NCI-H748 (cell line): ENCODE results near the gene PTX4.

ENCODE experiments used
- DNase-seq: peaks from one replicate; lab custom pipeline; 2025; ENCODE audit not compliant: unreplicated experiment; lab: John Stamatoyannopoulos, UW

Gene PTX4, protein sequence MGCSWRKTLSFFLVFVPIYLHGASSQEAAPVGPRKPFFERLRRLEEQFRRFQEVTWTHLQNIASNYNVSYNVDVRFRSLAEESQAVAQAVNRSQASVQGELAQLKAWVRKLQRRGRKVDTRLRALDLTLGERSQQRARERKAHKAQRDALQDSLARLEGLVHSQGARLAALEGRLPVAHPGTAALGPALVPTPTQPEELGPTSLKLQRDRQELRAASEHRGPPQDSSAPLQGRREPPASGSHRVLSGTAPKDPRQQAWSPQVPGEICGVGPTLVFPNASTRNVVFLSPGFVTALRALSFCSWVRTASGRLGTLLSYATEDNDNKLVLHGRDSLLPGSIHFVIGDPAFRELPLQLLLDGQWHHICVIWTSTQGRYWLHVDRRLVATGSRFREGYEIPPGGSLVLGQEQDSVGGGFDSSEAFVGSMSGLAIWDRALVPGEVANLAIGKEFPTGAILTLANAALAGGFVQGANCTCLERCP

DNA sequence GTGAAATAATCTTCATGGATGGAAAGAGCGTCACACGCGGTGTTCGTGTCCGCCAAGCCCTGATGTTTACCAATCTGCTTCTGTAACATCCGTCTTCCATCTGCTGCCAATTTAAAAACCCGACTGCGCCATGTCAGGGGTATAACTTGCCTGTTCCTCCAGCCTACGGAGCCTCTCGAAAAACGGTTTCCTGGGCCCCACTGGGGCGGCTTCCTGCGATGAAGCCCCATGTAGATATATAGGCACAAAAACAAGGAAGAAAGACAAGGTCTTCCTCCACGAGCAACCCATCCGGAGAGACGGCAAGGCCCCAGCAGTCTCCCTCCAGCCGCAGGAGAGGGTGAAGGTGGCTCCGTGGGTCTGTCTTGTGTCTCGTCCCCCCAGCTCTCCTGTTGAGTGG, at the start of gene PTX4:
TSS of gene PTX4 (minus strand) at position 326 of the 400 bp plus-strand sequence. CDS start at position 291, 35 bp downstream.
- DNase-seq: no peak

DNA sequence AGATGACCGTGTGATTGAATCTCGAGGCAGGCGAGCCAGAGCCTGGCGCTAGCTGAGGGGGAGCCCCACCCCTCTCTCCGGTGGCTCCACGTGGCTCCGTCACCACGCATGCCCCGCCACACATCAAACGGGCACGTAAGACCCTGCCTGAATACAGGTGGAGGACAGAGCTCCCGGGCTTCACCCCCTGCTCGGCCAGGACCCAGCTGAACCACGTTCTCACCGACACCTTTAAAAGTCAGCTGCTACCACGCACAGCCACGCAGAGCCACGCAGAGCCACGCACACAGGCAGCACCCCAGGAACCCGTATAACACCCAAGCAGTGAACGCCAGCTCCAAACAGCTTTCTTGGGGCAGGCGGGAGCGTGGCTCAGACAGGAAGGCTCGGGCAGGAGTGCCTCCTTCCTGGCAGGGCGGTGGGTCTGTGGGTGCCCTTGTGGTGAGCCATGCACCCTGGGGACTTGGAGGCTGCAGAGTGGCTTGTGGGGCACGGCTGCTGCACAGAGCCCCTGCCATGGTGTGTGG, 49.1 kb upstream of the PTX4 start:
- no peak for DNase-seq

DNA sequence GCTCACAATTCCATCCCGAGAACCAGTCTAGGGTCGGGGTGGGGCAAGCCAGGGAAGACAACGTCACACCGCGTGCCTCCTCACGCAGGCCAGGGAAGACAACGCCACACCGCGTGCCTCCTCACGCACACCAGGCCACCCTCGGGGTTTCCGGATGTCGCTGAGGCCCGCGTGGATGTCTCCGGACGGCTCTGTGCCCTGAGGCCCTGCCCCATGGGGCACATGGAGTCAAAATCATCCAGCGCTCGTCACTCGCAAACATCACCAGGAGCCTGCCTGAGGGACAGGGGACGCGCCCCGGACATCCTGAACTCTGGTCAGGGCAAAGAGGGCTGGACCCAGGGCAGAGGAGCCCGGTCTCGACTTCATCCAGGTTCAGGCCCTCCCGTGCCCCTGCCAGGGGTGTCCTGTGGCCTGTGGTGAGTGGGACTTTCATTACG, 48.4 kb upstream of the PTX4 start:
- no peak for DNase-seq

DNA sequence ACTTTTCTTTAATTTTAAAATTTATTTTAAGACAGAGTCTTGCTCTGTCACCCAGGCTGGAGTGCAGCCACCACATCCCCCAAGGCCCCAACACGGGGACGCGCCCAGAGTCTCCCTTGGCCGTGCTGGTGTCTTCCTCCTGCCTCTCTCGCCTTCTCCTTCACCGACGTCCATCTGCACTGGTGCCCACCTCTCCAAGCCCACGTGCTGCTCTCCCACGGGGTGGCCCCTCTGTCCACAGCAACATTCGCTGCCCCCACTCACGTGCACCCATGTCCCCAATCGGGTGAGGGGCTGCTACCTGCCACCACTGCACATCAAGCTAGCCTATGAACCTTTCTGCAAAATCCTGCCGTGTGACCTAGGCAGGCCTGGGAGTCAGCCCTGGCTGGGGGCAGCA, 47.9 kb upstream of the PTX4 start:
- no peak for DNase-seq

DNA sequence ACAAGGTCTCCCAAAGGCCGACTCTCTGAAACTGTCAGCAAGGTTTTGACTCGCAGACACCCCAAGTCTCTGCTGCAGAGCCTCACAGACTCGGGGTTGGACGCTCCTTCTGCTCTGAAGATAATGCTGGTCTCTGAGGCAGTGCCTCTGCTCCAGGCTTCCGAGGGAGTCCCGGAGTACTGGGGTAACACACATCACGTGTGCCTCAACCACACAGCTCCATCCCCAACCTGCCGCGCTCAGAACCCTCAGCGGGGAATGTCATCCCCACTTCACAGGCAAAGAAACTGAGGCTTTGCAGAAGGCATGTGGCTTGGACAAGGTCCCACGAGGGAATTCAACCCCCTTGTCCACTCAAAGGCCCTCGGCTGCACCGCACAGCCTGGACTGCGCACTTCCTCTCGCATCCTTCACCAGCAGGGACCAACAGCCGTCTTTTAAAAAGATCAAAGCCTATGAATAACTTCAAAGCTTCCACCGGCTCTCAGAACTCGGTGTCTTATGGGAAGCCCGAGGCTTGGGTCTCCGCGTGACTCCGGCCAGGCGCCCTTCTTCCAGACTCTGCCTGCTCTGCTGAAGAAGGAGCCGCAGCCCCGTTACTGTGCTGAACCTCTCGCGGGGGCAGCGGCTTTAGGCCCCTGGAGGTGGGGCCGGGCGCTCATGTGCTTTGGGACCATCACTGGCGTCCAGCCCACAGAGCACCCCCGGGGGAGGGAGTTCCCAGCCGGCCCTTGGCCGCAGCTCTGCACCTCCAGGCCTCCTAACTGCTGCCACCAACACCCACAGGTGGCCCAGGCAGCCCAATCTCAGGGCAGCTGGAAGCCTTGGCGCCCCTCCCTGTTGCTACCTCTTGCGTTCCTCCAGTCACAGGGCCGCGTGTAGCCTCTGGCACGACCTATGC, 46.9 kb upstream of the PTX4 start:
- no peak for DNase-seq

DNA sequence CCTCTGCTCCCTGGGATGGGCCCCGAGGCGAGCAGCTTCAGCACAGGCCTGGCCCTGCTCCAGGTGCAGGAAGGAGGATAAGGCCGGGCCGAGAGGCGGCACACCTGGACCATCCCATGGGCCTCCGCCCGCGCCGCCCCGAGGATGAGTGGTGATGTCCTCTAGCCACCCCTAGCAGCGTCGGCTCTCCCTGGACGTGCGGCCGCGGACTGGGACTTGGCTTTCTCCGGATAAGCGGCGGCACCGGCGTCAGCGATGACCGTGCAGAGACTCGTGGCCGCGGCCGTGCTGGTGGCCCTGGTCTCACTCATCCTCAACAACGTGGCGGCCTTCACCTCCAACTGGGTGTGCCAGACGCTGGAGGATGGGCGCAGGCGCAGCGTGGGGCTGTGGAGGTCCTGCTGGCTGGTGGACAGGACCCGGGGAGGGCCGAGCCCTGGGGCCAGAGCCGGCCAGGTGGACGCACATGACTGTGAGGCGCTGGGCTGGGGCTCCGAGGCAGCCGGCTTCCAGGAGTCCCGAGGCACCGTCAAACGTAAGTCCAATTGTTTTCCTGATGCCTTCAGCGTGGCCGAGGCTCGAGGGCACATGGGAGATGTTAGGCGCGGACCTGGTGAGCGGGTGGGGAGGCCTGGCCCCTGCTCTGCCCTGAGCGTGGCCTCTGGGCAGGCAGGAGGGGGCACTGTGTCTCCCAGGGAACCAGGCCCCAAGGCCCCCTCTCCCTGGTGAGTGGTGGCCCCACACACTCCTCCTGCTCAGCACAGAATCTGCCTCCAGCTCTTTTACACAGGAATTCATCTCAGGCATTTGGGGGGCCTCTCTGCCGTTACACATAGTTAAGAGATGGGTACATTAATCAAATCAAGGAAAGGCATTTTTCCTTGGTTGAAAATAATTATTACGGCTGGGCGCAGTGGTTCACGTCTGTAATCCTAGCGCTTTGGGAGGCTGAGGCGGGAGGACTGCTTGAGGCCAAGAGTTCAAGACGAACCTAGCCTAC, 45.6 kb upstream of the PTX4 start:
- no peak for DNase-seq

DNA sequence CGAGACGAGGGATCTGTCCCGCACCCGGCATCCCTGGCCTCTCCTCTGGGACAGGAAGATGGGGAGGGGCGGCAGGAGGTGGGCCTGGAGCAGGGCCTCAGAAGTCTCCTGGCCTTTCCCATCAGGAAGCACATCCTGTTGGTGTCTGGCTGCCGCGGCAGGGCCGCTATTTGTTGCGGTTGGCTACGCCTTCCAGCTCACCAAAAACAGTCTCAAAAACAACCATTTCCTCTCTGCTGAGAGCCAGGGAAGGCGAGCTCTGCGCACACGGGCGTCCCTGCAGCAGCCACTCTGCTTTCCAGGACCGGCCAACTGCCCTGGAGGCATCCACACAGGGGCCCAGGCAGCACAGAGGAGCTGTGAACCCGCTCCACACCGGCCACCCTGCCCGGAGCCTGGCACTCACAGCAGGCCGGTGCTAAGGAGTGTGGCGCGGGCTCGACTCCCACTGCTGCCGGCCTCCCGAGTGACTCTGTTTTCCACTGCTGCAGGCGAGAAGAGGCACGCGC, 44.8 kb upstream of the PTX4 start, which contains the start of gene TMEM204:
TSS of gene TMEM204 (plus strand) at position 224 of the 509 bp plus-strand sequence. CDS start 610 bp downstream, outside the sequence.
- DNase-seq: no peak

DNA sequence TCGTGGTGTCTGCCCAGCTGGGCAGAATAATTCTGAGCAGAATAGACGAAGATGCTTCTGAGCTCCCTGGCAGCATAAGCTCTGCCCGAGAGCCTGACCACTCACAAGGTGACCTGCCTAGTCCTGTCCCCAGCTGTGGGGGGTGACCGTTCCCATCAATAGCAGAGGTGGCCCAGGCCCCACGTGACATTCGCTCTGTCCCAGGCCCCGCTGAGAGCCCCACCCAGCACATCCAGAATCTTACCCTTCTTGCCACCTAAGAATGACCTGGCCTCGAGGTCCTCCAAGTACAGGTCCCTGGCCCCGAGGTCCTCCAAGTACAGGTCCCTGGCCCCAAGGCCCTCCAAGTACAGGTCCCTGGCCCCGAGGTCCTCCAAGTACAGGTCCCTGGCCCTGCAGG, 44.0 kb upstream of the PTX4 start:
- no peak for DNase-seq

DNA sequence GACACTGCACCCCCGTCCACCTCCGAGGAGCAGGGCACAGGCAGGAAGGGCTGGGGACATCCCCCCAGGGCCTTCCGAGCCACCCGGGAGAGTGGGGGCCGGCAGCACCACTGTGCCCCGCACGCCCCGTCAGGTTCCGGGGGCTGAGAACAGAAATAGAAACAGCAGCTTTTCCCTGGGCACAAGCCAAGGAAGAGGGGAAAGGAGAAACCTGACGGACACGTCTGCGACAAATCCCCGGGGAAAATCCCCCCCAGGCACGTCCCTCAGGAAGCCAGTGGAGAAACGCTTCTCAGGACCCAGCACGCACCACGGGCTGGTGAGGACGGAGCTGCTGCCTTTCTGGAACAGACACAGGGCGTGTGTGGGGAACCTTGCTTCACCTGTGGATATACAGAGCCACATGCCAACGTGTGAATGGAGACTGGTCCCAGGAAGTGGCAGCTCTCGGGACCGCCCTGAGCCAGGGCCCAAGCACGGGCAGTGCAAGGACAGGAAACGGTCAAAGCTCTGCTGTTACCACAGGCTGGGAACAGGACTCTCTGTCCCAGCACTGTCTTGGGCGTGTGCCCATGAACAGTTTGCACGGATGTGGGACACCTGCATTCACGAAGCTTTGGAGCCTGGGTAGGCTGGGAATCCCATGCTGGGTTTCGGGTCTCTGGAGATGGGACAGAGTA, 43.5 kb upstream of the PTX4 start:
- DNase-seq: no peak

DNA sequence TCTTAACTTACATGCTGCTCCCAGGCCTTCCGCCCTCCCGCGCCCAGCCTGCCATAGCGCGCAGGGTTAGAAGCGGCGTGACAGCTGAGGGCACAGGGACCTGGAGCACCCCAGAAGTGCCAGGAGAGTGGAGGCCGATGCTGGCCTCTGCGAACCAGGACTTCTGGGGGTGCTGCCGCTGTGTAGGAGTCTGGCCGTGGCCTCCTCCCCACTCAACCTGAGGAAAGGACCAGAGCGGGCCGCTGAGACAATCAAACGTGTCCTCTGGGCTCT, 42.8 kb upstream of the PTX4 start:
- DNase-seq: no peak

DNA sequence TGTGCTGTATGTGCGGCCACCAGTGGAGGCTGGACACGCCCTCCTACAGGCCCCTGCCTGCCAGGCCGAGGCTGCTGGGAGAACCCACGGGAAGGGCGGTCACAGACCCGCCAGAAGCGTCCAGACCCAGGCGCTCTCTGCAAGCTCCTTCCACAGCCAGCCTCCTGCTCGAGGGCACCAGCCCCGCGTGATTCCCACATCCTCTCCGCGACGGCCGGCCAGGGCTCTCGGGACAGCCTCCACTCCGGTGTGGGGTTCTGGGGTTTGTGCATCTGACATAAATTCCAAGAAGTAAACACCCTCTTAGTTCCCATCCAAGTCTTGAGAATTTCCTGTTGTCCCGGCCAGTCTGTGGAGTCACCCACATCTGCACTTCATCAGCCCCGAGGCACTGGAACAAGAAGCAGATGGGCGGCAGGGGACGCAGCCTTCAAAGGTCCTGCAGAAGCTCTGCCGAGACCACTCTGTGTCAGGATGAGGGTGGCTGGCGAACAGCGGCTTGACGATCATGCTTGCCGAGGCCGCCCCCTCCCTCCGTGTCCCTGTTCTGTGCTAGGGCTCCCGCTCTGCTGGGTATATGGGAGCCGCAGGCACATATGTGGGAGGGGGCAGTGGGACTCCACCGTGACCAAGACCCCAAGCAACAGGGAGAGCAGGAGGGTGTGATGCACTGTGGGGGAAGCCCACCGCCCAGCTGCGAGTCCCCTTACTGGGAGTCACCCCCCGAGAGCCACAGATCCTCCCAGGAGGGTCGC, 42.3 kb upstream of the PTX4 start:
- no peak for DNase-seq

DNA sequence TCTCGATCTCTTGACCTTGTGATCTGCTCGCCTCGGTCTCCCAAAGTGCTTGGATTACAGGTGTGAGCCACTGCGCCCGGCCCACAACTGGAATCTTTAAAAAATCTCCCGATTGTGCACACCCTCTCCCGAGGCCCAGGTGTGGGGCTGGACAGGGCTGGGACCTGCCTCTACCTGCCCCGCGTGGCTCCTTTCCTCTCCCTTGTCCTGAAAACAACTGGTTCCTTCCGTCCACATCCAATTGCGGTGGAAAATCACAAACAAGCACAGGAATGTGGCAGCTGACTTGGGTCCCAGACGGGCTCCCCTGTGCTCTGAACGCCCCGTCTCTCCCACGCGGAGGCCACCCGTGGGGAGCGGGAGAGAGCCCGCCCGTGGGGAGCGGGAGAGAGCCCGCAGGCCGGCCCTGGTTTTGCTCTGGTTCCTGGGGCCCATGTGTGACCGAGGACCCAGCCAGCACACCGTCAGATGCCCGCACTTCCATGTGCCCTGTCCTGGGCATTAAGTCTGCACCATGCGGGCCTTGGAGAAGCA, 41.7 kb upstream of the PTX4 start:
- no peak for DNase-seq

DNA sequence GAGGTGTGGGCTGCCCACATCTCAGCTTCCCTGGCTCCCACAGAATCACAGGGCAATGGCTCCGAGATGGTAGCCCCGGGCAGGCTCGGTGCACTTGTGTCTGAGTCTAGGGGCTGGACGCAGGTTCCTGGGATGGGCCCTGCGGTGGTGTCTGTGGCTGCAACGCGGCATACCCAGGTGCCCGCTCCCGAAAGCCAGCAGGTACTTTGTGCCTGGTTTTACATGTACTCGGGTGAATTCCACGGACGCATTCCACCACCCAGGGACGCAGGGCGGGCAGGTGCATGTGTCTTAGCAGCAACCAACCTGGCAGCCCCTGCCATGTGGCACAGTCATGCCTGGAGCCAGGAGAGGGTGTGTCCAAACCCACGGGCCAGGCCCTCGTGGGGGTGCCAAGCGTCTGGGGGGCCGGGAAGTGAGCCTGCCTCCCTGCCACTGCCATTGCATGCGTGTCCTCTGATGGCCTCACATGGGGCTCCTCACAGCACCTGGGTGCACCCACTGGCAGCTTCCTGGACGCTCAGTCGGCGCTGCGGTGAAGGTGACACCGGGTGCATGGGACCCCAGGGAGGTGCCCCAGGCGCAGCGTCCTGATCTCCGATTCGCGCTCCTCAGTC, 40.3 kb upstream of the PTX4 start:
- no peak for DNase-seq

DNA sequence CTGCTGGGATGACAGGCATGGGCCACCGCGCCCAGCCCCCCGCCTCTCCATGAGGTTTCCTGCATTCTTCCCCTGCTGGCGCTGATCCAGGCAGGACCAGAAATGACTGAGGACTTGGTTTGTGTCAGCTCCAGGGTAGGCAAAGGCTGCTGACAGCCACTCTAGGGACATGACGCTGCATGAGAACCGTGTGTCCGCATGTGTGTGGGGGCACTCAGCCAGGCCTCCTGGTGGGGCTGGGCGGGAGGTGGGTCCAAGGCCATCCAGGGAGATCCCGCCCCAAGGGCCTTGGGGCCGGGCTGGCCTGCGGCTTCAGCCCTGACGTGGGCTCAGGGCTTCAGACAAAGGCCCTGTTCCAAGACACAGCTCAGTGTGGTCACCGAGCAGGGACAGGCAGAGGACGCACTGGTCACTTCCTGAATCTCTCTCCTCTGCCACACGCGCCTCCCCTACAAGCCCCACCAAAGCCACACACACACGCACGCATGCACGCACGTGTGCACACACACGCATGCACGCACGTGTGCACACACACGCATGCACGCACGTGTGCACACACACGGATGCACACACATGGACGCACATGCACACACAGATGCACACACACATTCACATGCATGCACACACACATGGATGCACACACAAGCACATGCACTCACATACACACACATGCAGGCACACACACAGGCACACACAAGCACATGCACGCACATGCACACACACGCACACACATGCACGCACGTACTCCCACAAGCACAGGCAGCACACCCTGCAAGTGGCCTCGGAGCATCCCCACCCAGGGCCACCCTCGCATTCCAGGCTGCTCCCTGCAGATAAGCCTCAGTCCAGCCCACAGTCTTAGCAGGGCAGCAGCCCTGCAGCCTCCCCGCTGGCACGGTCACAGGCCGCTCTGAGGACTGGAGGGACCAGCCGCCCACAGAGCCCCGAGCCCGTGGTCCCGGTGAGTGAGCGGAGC, 39.4 kb upstream of the PTX4 start:
- DNase-seq: no peak

DNA sequence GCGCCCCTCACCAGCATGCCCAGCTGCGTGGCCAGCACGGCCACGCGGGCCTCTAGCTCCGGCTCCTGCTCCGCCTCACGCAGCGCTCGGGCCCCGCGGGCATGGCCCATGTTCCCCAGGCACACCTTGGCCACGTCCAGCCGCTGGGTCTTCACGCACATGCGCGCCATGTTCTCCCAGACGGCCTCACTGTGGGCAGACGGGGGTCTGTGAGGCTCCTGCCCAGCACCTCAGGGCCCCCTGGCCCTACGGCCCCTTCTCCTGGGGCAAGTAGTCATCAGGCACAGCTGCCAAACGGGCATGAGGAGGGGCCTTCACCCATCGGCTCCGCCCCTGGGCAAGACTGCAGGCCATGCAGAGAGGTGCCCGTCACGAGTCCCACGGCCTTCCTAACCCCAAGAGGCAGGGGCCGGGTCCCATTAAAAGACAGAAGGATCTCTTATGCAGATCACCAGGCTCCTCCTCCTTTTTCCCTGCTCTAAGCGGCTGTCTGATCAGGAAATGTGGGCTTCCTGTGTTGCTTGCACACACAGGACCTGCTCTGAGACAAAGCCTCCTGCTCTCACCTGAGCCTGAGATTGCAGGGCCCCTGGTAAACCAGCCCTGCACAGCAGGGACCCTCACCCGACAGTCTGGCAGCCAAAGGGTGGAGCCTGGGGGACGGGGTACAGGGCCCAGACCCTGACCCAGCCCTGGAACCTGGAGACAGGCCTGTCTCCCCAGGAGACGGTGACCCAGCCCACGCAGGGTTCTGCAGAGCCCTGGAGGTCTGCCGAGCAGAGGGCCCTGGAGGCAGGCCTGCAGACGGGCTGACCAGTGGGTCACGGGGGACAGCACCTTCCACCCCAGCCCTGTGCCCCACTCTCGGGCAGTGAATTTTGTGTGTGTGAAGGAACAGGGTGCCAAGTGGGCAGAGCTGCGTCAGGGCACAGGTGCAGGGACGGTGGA, 38.1 kb upstream of the PTX4 start:
- DNase-seq: no peak
